Fibroblast of peridontal ligament (primary cell): Measurements from ENCODE around the gene DDX18.
"Not testable (repeated sequence)": the region's sequence is repeated elsewhere in the genome, so short reads cannot be mapped to it uniquely, and the experiment has no call there.

Source experiments
- DNase-seq: peaks from one replicate; pipeline ENCODE4 v3.0.0-alpha.2; 2010; ENCODE audit errors: extremely low read depth

Gene DDX18

GRCh38 chr2:117814417-117815264 lies at the start of gene DDX18:
Gene DDX18, plus strand, starts transcription at chr2:117814691. Its CDS starts 87 bp downstream, at chr2:117814778.
- peak; percentile 99 for DNase-seq

- DNase-seq = no peak
Measured at GRCh38 chr2:117770730-117771129, 43.8 kb upstream of the DDX18 start.

- DNase-seq = peak; percentile 40
Measured at GRCh38 chr2:117771969-117772630, 42.4 kb upstream of the DDX18 start.

- peak; percentile 20 for DNase-seq
Measured at GRCh38 chr2:117774716-117775115, 39.8 kb upstream of the DDX18 start.

- no peak for DNase-seq
Measured at GRCh38 chr2:117775703-117776219, 38.7 kb upstream of the DDX18 start.

- DNase-seq = no peak
Measured at GRCh38 chr2:117776888-117777287, 37.6 kb upstream of the DDX18 start.

GRCh38 chr2:117785740-117786139 lies 28.8 kb upstream of the DDX18 start:
- DNase-seq = peak; percentile 54

- DNase-seq = no peak
Measured at GRCh38 chr2:117786520-117786919, 28.0 kb upstream of the DDX18 start.

GRCh38 chr2:117789505-117789904 lies 25.0 kb upstream of the DDX18 start:
- no peak for DNase-seq

GRCh38 chr2:117794668-117795067 lies 19.8 kb upstream of the DDX18 start:
- no peak for DNase-seq

GRCh38 chr2:117801826-117802225 lies 12.7 kb upstream of the DDX18 start:
- DNase-seq = peak; percentile 15

- not testable (repeated sequence) for DNase-seq
Measured at GRCh38 chr2:117803644-117804325, 10.7 kb upstream of the DDX18 start.

GRCh38 chr2:117812443-117812842 lies 2.0 kb upstream of the DDX18 start:
- no peak for DNase-seq

- DNase-seq = no peak
Measured at GRCh38 chr2:117815946-117816345, 1.5 kb downstream of the DDX18 start.

GRCh38 chr2:117818921-117819320 lies 4.4 kb downstream of the DDX18 start:
- no peak for DNase-seq

GRCh38 chr2:117820444-117820843 lies 6.0 kb downstream of the DDX18 start:
- DNase-seq = no peak

- DNase-seq = no peak
Measured at GRCh38 chr2:117825437-117825836, 10.9 kb downstream of the DDX18 start.

- DNase-seq = not testable (repeated sequence)
Measured at GRCh38 chr2:117827464-117827863, 13.0 kb downstream of the DDX18 start.

GRCh38 chr2:117828870-117829269 lies 14.4 kb downstream of the DDX18 start:
- DNase-seq = no peak

- DNase-seq = no peak
Measured at GRCh38 chr2:117832332-117832731, 17.8 kb downstream of the DDX18 start.

- peak; percentile 47 for DNase-seq
Measured at GRCh38 chr2:117832905-117833613, 18.6 kb downstream of the DDX18 start.

- DNase-seq = no peak
Measured at GRCh38 chr2:117833911-117834310, 19.4 kb downstream of the DDX18 start.
